Measurements from ENCODE around the gene FFAR1. TPM values are rescaled to one million over a fixed set of nuclear protein-coding genes. Genes with fewer than 3 reads are reported as not detected.

FFAR1 gene
- total RNA-seq: 1 to 10 TPM; 1.6 to 2.3 TPM

GRCh38 chr19:35347171-35347929 is at the start of gene FFAR1:
FFAR1 (plus strand) TSS chr19:35347902; CDS start chr19:35351552, 3,650 bp downstream.
- no peak for ATAC-seq
- 52 to 56% methylated on average over 18 of the region's 18 CpGs for WGBS, 2 donors
- peaks cover 0 to 6% of the 10 kb centered on the region in 2 donors for H3K27me3 ChIP-seq
- DNase-seq: peak in 2 of 4 donors; percentile 7 to 68
- peak within 1 kb of the TSS in 1 of 4 donors; percentile 14 for H3K27ac ChIP-seq
- no peaks in the 10 kb centered on the region for H3K9me3 ChIP-seq
- intact Hi-C loops (cut with DNase I): loop anchor here (5.0 to 10.0 kb wide), 2 partner anchors 125 to 147 kb away; partner anchors contain the start of gene KRTDAP
- TF ChIP-seq, protein P1, sequence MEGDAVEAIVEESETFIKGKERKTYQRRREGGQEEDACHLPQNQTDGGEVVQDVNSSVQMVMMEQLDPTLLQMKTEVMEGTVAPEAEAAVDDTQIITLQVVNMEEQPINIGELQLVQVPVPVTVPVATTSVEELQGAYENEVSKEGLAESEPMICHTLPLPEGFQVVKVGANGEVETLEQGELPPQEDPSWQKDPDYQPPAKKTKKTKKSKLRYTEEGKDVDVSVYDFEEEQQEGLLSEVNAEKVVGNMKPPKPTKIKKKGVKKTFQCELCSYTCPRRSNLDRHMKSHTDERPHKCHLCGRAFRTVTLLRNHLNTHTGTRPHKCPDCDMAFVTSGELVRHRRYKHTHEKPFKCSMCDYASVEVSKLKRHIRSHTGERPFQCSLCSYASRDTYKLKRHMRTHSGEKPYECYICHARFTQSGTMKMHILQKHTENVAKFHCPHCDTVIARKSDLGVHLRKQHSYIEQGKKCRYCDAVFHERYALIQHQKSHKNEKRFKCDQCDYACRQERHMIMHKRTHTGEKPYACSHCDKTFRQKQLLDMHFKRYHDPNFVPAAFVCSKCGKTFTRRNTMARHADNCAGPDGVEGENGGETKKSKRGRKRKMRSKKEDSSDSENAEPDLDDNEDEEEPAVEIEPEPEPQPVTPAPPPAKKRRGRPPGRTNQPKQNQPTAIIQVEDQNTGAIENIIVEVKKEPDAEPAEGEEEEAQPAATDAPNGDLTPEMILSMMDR (IDR thresholded peaks at IDR 0.05): no peak
- TF ChIP-seq POLR2A (IDR thresholded peaks at IDR 0.05): no peak
- H3K4me3 ChIP-seq: no peak within 1 kb of the TSS
- no peaks in the 10 kb centered on the region for H3K4me1 ChIP-seq
- H3K36me3 ChIP-seq (replicated peaks in 1 of 2; ENCODE audit: insufficient read depth in 1 of 2, low read depth in 2 of 2): no peaks in the 10 kb centered on the region

DNA sequence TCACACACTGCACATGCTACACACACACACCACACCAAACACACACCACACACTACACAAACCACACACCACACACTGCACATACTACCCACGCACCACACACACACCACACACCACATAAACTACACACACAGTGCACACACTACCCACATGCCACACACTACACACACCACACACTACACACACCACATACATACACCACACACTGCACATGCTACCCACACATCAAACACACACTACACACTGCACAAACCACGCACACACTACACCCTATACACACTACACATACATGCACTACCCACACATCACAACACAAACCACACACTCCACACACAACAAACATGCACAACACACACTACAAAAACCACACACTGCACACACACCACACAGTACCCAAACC is 49.8 kb upstream of the FFAR1 start:
- intact Hi-C loops (cut with DNase I): no loop called here
- no peak for DNase-seq
- Histone ChIP-seq H3K27ac (no peak overlapping the region), H3K4me1 (no peaks in the 10 kb centered on the region), H3K36me3 (replicated peaks in 1 of 2; ENCODE audit: insufficient read depth in 1 of 2, low read depth in 2 of 2) (no peaks in the 10 kb centered on the region), H3K9me3 (no peaks in the 10 kb centered on the region), H3K4me3 (no peak overlapping the region), H3K27me3 (no peaks in the 10 kb centered on the region)
- WGBS, 2 donors: 88 to 91% methylated on average over 2 of the region's 2 CpGs
- ATAC-seq: no peak
- no peak for TF ChIP-seq POLR2A (IDR thresholded peaks at IDR 0.05)
- TF ChIP-seq, protein P1 (IDR thresholded peaks at IDR 0.05): no peak

DNA sequence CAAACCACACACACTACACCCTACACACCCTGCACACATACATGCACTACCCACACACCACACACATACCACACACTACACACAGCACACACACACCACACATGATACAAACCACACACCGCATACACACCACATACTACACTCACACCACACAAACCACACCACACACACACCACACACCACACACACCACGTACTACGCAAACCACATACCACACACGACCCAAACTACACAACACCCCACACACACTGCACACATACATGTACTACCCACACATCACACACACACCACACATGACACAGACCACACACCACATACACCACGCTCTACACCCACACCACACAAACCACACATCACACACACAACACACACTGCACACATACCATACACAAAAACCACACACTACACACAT is 49.1 kb upstream of the FFAR1 start:
- intact Hi-C loops (cut with DNase I): no loop called here
- ATAC-seq (no peak), DNase-seq (no peak)
- Histone ChIP-seq H3K9me3 (no peaks in the 10 kb centered on the region), H3K4me1 (no peaks in the 10 kb centered on the region), H3K36me3 (replicated peaks in 1 of 2; ENCODE audit: insufficient read depth in 1 of 2, low read depth in 2 of 2) (no peaks in the 10 kb centered on the region), H3K27ac (no peak overlapping the region), H3K4me3 (no peak overlapping the region), H3K27me3 (no peaks in the 10 kb centered on the region)
- WGBS, 2 donors: 86 to 87% methylated on average over 5 of the region's 5 CpGs
- TF ChIP-seq POLR2A (IDR thresholded peaks at IDR 0.05): no peak
- TF ChIP-seq, protein P1 (IDR thresholded peaks at IDR 0.05): no peak

DNA sequence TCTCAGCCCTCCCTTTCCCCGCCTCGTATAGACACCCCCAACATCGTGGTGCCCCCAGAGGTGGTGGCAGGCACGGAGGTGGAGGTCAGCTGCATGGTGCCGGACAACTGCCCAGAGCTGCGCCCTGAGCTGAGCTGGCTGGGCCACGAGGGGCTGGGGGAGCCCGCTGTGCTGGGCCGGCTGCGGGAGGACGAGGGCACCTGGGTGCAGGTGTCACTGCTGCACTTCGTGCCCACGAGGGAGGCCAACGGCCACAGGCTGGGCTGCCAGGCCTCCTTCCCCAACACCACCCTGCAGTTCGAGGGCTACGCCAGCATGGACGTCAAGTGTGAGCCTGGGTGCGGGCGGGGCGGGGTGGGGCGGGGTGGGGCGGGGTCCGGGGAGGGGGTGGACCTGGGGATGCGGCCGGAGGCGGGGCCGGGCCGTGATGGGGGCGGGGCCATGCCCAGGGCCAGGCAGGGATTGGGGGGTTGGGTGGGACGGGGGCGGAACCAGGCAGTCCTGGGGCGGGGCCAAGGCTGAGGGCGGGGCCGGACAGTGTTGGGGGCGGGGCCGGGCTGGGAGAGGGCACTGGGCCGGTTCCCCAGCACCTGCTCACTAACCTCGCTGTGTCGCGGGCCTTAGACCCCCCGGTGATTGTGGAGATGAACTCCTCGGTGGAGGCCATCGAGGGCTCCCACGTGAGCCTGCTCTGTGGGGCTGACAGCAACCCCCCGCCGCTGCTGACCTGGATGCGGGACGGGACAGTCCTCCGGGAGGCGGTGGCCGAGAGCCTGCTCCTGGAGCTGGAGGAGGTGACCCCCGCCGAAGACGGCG is 48.0 kb upstream of the FFAR1 start:
- H3K36me3 ChIP-seq (replicated peaks in 1 of 2; ENCODE audit: insufficient read depth in 1 of 2, low read depth in 2 of 2): no peaks in the 10 kb centered on the region
- intact Hi-C loops (cut with DNase I): no loop called here
- TF ChIP-seq, protein P1 (IDR thresholded peaks at IDR 0.05): no peak
- no peak for TF ChIP-seq POLR2A (IDR thresholded peaks at IDR 0.05)
- no peak overlapping the region for H3K27ac ChIP-seq
- no peaks in the 10 kb centered on the region for H3K27me3 ChIP-seq
- ATAC-seq (no peak), DNase-seq (peak in 1 of 4 donors; percentile 17)
- no peak overlapping the region for H3K4me3 ChIP-seq
- H3K9me3 ChIP-seq: no peaks in the 10 kb centered on the region
- H3K4me1 ChIP-seq: no peaks in the 10 kb centered on the region
- 46 to 54% methylated on average over 3 to 19 of the region's 55 CpGs for WGBS, 2 donors

All from body of pancreas (tissue), 4 donors.